ENCODE data around the gene COL3A1.

Gene COL3A1

DNA sequence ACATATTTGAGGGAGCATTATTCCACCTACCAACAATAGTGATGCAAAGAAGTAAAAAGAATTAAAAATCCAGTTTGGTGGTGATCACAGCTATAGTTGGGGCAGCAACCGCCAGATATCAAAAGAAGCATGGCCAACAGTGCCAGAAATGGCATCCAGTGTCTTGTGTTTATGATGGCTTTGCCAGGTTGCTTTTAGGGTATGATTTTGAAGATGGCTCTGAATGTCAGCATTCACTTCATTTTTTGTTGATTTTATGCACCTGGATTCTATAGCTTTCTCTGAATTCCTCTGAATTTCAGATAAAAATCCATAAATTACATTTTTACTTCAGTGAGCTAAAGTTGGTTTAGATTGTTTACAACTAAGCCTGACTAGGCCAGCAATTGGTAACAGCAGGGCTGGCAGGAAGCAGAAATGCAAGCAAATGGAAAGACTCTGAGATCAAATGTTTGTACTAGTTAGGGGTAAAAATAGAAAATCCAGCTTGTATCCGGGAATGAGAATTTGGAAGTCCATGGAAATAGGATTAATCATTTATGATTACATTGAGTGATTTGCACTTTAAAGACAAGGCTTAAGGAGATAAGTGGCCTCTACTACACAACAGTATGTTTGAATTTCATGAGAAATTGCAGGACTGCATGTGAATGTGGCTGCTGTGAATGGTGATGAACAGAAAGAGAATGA, 40.4 kb downstream of the COL3A1 start:
- no peak for TF ChIP-seq POLR2AphosphoS5 (IDR thresholded peaks at IDR 0.05; ENCODE audit: low read depth, low read length)
- TF ChIP-seq, protein P1, sequence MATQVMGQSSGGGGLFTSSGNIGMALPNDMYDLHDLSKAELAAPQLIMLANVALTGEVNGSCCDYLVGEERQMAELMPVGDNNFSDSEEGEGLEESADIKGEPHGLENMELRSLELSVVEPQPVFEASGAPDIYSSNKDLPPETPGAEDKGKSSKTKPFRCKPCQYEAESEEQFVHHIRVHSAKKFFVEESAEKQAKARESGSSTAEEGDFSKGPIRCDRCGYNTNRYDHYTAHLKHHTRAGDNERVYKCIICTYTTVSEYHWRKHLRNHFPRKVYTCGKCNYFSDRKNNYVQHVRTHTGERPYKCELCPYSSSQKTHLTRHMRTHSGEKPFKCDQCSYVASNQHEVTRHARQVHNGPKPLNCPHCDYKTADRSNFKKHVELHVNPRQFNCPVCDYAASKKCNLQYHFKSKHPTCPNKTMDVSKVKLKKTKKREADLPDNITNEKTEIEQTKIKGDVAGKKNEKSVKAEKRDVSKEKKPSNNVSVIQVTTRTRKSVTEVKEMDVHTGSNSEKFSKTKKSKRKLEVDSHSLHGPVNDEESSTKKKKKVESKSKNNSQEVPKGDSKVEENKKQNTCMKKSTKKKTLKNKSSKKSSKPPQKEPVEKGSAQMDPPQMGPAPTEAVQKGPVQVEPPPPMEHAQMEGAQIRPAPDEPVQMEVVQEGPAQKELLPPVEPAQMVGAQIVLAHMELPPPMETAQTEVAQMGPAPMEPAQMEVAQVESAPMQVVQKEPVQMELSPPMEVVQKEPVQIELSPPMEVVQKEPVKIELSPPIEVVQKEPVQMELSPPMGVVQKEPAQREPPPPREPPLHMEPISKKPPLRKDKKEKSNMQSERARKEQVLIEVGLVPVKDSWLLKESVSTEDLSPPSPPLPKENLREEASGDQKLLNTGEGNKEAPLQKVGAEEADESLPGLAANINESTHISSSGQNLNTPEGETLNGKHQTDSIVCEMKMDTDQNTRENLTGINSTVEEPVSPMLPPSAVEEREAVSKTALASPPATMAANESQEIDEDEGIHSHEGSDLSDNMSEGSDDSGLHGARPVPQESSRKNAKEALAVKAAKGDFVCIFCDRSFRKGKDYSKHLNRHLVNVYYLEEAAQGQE (IDR thresholded peaks at IDR 0.05; ENCODE audit: insufficient read depth in 1 of 2, low read depth in 2 of 2, low read length in 2 of 2) = no peak
- no peak for TF ChIP-seq TAF1 (IDR thresholded peaks at IDR 0.05; ENCODE audit: borderline replicate concordance, insufficient read depth, low read length)
- TF ChIP-seq FOXP2 (optimal IDR thresholded peaks at IDR 0.05; ENCODE audit: borderline replicate concordance, extremely low read depth, extremely low read length, insufficient read depth) = no peak
- TF ChIP-seq SIN3A (IDR thresholded peaks at IDR 0.05; ENCODE audit: borderline replicate concordance, insufficient read depth, low read length) = no peak

DNA sequence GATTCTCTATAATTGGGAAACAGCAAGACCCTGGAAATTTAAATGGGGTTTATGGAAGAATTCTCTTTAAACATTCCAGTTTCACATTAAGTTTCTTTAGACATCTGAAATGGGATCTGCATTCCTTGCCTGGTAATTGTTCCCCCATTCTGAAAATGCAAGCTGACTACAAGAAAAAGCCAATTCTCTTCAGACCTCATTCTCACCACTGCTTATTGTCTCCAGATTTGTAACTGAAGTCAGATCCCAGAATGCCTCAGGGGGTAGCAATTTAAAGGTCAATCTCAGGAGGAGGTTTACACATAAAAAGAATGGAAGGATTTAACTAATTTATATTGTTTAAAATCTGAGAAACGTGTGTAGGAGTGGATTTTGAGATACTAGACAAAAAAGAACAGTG, 41.2 kb downstream of the COL3A1 start:
- TF ChIP-seq, protein P1 (IDR thresholded peaks at IDR 0.05; ENCODE audit: insufficient read depth in 1 of 2, low read depth in 2 of 2, low read length in 2 of 2) = no peak
- TF ChIP-seq TAF1 (IDR thresholded peaks at IDR 0.05; ENCODE audit: borderline replicate concordance, insufficient read depth, low read length) (no peak), FOXP2 (optimal IDR thresholded peaks at IDR 0.05; ENCODE audit: borderline replicate concordance, extremely low read depth, extremely low read length, insufficient read depth) (no peak), POLR2AphosphoS5 (IDR thresholded peaks at IDR 0.05; ENCODE audit: low read depth, low read length) (no peak), SIN3A (IDR thresholded peaks at IDR 0.05; ENCODE audit: borderline replicate concordance, insufficient read depth, low read length) (no peak)

DNA sequence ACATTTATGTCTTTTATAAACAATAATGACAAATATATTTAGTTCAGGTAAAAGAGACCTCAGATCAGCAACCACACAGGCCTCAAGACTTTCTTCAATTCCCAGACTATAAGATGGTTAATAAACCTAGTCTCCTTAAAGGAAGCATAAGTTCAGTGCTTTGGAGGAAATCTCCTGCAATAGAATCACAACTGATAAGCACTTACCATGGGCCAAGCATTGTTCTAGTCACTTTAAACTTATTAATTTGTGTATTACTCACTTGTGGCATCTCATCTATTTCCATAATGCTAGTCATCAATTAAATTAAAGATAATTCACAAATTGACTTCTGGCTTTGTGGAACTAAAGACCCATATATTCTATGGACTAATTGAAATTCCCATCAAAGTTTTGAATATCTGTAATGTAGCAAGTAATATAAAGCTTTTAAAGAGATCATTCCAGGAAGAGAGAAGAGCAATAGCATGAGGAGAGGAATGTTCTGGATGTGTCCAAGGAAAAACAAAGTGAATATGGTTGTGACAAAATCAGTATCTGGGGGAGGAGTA, 42.2 kb downstream of the COL3A1 start:
- TF ChIP-seq, protein P1 (IDR thresholded peaks at IDR 0.05; ENCODE audit: insufficient read depth in 1 of 2, low read depth in 2 of 2, low read length in 2 of 2) = no peak
- TF ChIP-seq TAF1 (IDR thresholded peaks at IDR 0.05; ENCODE audit: borderline replicate concordance, insufficient read depth, low read length) (no peak), SIN3A (IDR thresholded peaks at IDR 0.05; ENCODE audit: borderline replicate concordance, insufficient read depth, low read length) (no peak), FOXP2 (optimal IDR thresholded peaks at IDR 0.05; ENCODE audit: borderline replicate concordance, extremely low read depth, extremely low read length, insufficient read depth) (no peak), POLR2AphosphoS5 (IDR thresholded peaks at IDR 0.05; ENCODE audit: low read depth, low read length) (no peak)

- TF ChIP-seq SIN3A (IDR thresholded peaks at IDR 0.05; ENCODE audit: borderline replicate concordance, insufficient read depth, low read length) (no peak), TAF1 (IDR thresholded peaks at IDR 0.05; ENCODE audit: borderline replicate concordance, insufficient read depth, low read length) (no peak), POLR2AphosphoS5 (IDR thresholded peaks at IDR 0.05; ENCODE audit: low read depth, low read length) (no peak)
Observed at GRCh38 chr2:189018631-189019030, 44.5 kb downstream of the COL3A1 start.

DNA sequence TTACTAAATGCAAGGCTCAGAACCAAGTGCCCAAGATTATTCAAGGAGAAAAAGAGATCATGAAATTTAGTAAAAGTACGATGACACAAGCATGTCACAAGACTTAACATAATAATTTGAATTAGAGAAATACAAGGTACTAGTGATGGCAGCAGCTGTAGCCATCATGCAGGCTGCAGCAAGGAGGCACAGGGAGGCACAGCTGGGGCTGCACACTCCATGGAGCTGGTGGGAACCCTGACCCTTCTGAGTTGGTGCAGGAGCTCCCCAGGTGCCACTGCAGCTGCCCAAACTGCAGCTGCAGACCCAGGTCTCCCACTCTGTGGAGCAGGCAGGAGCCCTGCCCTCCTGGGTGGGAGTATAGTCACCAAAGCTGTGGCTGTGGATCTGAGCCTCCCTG, 46.0 kb downstream of the COL3A1 start:
- TF ChIP-seq, protein P1 (IDR thresholded peaks at IDR 0.05; ENCODE audit: insufficient read depth in 1 of 2, low read depth in 2 of 2, low read length in 2 of 2) = no peak
- TF ChIP-seq SIN3A (IDR thresholded peaks at IDR 0.05; ENCODE audit: borderline replicate concordance, insufficient read depth, low read length) = no peak
- no peak for TF ChIP-seq POLR2AphosphoS5 (IDR thresholded peaks at IDR 0.05; ENCODE audit: low read depth, low read length)
- no peak for TF ChIP-seq FOXP2 (optimal IDR thresholded peaks at IDR 0.05; ENCODE audit: borderline replicate concordance, extremely low read depth, extremely low read length, insufficient read depth)
- TF ChIP-seq TAF1 (IDR thresholded peaks at IDR 0.05; ENCODE audit: borderline replicate concordance, insufficient read depth, low read length) = no peak
